DOHH2 (cell line): ENCODE results near the gene RIC1.

Source experiments
- EZH2phosphoT487 ChIP-seq: fragments of 200-600 bp; sonication (generic); IDR thresholded peaks from 2 replicates; pipeline ENCODE4 v1.6.1; 2017; ENCODE audit warnings: borderline replicate concordance, mild to moderate bottlenecking, antibody characterized with exemption, low read length, moderate library complexity, mixed read lengths
- TF ChIP-seq, protein P1 (sequence below): fragments of 200-600 bp; sonication (generic); IDR thresholded peaks from one replicate; pipeline ENCODE4 v1.5.1; 2014; ENCODE audit warnings: antibody characterized with exemption, mild to moderate bottlenecking, low read depth, low read length; ENCODE audit not compliant: poor library complexity, severe bottlenecking

DNA sequence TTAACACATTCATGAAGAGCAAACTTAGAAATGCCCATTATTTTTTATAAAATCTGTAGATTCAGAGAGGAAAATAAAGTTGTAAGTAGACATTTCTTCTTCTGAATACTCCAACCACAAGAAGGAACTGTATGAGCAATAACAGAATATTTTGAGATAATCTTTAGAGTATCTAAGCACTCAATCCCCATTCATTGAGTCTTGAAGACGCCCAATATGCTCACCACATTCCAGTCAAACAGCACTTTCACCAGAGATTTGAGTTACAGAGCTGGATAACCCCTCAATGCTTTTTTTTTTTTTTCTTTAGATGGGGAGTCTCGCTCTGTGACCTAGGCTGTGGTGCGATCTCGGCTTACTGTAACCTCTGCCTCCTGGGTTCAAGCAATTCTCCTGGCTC lies 14.7 kb upstream of the RIC1 start:
- TF ChIP-seq, protein P1, sequence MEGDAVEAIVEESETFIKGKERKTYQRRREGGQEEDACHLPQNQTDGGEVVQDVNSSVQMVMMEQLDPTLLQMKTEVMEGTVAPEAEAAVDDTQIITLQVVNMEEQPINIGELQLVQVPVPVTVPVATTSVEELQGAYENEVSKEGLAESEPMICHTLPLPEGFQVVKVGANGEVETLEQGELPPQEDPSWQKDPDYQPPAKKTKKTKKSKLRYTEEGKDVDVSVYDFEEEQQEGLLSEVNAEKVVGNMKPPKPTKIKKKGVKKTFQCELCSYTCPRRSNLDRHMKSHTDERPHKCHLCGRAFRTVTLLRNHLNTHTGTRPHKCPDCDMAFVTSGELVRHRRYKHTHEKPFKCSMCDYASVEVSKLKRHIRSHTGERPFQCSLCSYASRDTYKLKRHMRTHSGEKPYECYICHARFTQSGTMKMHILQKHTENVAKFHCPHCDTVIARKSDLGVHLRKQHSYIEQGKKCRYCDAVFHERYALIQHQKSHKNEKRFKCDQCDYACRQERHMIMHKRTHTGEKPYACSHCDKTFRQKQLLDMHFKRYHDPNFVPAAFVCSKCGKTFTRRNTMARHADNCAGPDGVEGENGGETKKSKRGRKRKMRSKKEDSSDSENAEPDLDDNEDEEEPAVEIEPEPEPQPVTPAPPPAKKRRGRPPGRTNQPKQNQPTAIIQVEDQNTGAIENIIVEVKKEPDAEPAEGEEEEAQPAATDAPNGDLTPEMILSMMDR, result no peak
- no peak for TF ChIP-seq EZH2phosphoT487
